ENCODE results near the gene ALLC. TPM values are rescaled to one million over a fixed set of nuclear protein-coding genes. Genes with fewer than 3 reads are reported as not detected.

ALLC gene
- total RNA-seq, 1 donor from 2014 or later = not detected

- TF ChIP-seq CTCF (IDR thresholded peaks at IDR 0.05) = no peak
- H3K27me3 ChIP-seq = no peaks in the 10 kb centered on the region
- no peaks in the 10 kb centered on the region for H3K4me1 ChIP-seq
- H3K9me3 ChIP-seq = no peaks in the 10 kb centered on the region
- H3K27ac ChIP-seq = no peak overlapping the region
- DNase-seq (ENCODE audit: low spot score in 2 of 2) = peak in 1 of 2 donors; percentile 44
- no peaks in the 10 kb centered on the region for H3K36me3 ChIP-seq
- intact Hi-C loops (cut with DNase I) = no loop called here
- no peak overlapping the region for H3K4me3 ChIP-seq
Measured at GRCh38 chr2:3637311-3637675, 20.7 kb upstream of the ALLC start.

- Histone ChIP-seq H3K4me3 (no peak overlapping the region), H3K4me1 (no peaks in the 10 kb centered on the region), H3K27me3 (no peaks in the 10 kb centered on the region), H3K27ac (no peak overlapping the region), H3K36me3 (no peaks in the 10 kb centered on the region), H3K9me3 (no peaks in the 10 kb centered on the region)
- no peak for TF ChIP-seq CTCF (IDR thresholded peaks at IDR 0.05)
- peak in 1 of 2 donors; percentile 34 for DNase-seq (ENCODE audit: low spot score in 2 of 2)
- intact Hi-C loops (cut with DNase I) = no loop called here
Measured at GRCh38 chr2:3637692-3638455, 20.1 kb upstream of the ALLC start.

GRCh38 chr2:3638456-3638810 is 19.6 kb upstream of the ALLC start:
- Histone ChIP-seq H3K4me3 (no peak overlapping the region), H3K27ac (no peak overlapping the region), H3K9me3 (no peaks in the 10 kb centered on the region), H3K27me3 (no peaks in the 10 kb centered on the region), H3K4me1 (no peaks in the 10 kb centered on the region), H3K36me3 (no peaks in the 10 kb centered on the region)
- peak in 1 of 2 donors; percentile 19 for DNase-seq (ENCODE audit: low spot score in 2 of 2)
- no peak for TF ChIP-seq CTCF (IDR thresholded peaks at IDR 0.05)
- intact Hi-C loops (cut with DNase I) = no loop called here

GRCh38 chr2:3639015-3639630 is 18.9 kb upstream of the ALLC start:
- Histone ChIP-seq H3K27me3 (no peaks in the 10 kb centered on the region), H3K4me1 (no peaks in the 10 kb centered on the region), H3K27ac (no peak overlapping the region), H3K4me3 (no peak overlapping the region), H3K36me3 (no peaks in the 10 kb centered on the region), H3K9me3 (no peaks in the 10 kb centered on the region)
- no peak for TF ChIP-seq CTCF (IDR thresholded peaks at IDR 0.05)
- intact Hi-C loops (cut with DNase I) = no loop called here
- peak in 1 of 2 donors; percentile 49 for DNase-seq (ENCODE audit: low spot score in 2 of 2)

GRCh38 chr2:3639653-3640052 is 18.3 kb upstream of the ALLC start:
- Histone ChIP-seq H3K4me3 (no peak overlapping the region), H3K4me1 (no peaks in the 10 kb centered on the region), H3K27ac (no peak overlapping the region), H3K36me3 (no peaks in the 10 kb centered on the region), H3K9me3 (no peaks in the 10 kb centered on the region), H3K27me3 (no peaks in the 10 kb centered on the region)
- intact Hi-C loops (cut with DNase I) = no loop called here
- peak in 1 of 2 donors; percentile 19 for DNase-seq (ENCODE audit: low spot score in 2 of 2)
- no peak for TF ChIP-seq CTCF (IDR thresholded peaks at IDR 0.05)

All from ascending aorta (tissue), 2 donors.